ENCODE measurements around the gene DCTN3.

DCTN3 gene

GRCh38 chr9:34591248-34591916 lies 28.9 kb downstream of the DCTN3 start:
- no peaks in the 10 kb centered on the region for H3K36me3 Mint-ChIP-seq
- peaks cover 48% of the 10 kb centered on the region for H3K4me1 Mint-ChIP-seq
- no peak overlapping the region for H3K27ac Mint-ChIP-seq
- ATAC-seq: peak; percentile 81
- peaks cover 68% of the 10 kb centered on the region for H3K27me3 Mint-ChIP-seq
- peak overlapping the region; percentile 79 for H3K4me3 Mint-ChIP-seq
- H3K9me3 Mint-ChIP-seq: no peaks in the 10 kb centered on the region

- H3K27me3 Mint-ChIP-seq: peaks cover 70% of the 10 kb centered on the region
- no peaks in the 10 kb centered on the region for H3K9me3 Mint-ChIP-seq
- no peaks in the 10 kb centered on the region for H3K36me3 Mint-ChIP-seq
- H3K27ac Mint-ChIP-seq: no peak overlapping the region
- peaks cover 55% of the 10 kb centered on the region for H3K4me1 Mint-ChIP-seq
- ATAC-seq: no peak
- peak overlapping the region; percentile 79 for H3K4me3 Mint-ChIP-seq
Observed at GRCh38 chr9:34590381-34591247, 29.7 kb downstream of the DCTN3 start.

- H3K27me3 Mint-ChIP-seq: peaks cover 77% of the 10 kb centered on the region
- H3K27ac Mint-ChIP-seq: no peak within 1 kb of the TSS
- ATAC-seq: peak; percentile 4
- peak within 1 kb of the TSS; percentile 79 for H3K4me3 Mint-ChIP-seq
- H3K4me1 Mint-ChIP-seq: peaks cover 61% of the 10 kb centered on the region
- no peaks in the 10 kb centered on the region for H3K9me3 Mint-ChIP-seq
- H3K36me3 Mint-ChIP-seq: no peaks in the 10 kb centered on the region
Observed at GRCh38 chr9:34589636-34590380, 30.5 kb downstream of the DCTN3 start, which contains the start of gene CNTFR. CNTFR (minus strand) TSS chr9:34589724; CDS start chr9:34568981, 20,743 bp downstream.

GRCh38 chr9:34588671-34589635 lies 31.3 kb downstream of the DCTN3 start:
- peaks cover 61% of the 10 kb centered on the region for H3K4me1 Mint-ChIP-seq
- no peak for ATAC-seq
- H3K36me3 Mint-ChIP-seq: no peaks in the 10 kb centered on the region
- peaks cover 85% of the 10 kb centered on the region for H3K27me3 Mint-ChIP-seq
- H3K27ac Mint-ChIP-seq: no peak overlapping the region
- H3K4me3 Mint-ChIP-seq: peak overlapping the region; percentile 2
- no peaks in the 10 kb centered on the region for H3K9me3 Mint-ChIP-seq

- ATAC-seq: no peak
- no peaks in the 10 kb centered on the region for H3K9me3 Mint-ChIP-seq
- H3K36me3 Mint-ChIP-seq: no peaks in the 10 kb centered on the region
- H3K27me3 Mint-ChIP-seq: peaks cover 85% of the 10 kb centered on the region
- H3K4me3 Mint-ChIP-seq: no peak overlapping the region
- no peak overlapping the region for H3K27ac Mint-ChIP-seq
- peaks cover 49% of the 10 kb centered on the region for H3K4me1 Mint-ChIP-seq
Observed at GRCh38 chr9:34587271-34587670, 33.0 kb downstream of the DCTN3 start.

- no peaks in the 10 kb centered on the region for H3K9me3 Mint-ChIP-seq
- H3K4me3 Mint-ChIP-seq: no peak overlapping the region
- H3K27me3 Mint-ChIP-seq: peaks cover 80% of the 10 kb centered on the region
- no peak overlapping the region for H3K27ac Mint-ChIP-seq
- H3K4me1 Mint-ChIP-seq: peaks cover 37% of the 10 kb centered on the region
- H3K36me3 Mint-ChIP-seq: no peaks in the 10 kb centered on the region
- ATAC-seq: no peak
Observed at GRCh38 chr9:34585946-34586669, 34.2 kb downstream of the DCTN3 start.

GRCh38 chr9:34584970-34585369 lies 35.3 kb downstream of the DCTN3 start:
- Mint-ChIP-seq H3K9me3 (no peaks in the 10 kb centered on the region), H3K27ac (no peak overlapping the region), H3K4me1 (peaks cover 26% of the 10 kb centered on the region), H3K27me3 (peaks cover 80% of the 10 kb centered on the region), H3K4me3 (no peak overlapping the region), H3K36me3 (no peaks in the 10 kb centered on the region)
- ATAC-seq: no peak

GRCh38 chr9:34582787-34583186 lies 37.5 kb downstream of the DCTN3 start:
- Mint-ChIP-seq H3K4me3 (no peak overlapping the region), H3K4me1 (peaks cover 20% of the 10 kb centered on the region)
- ATAC-seq: no peak

GRCh38 chr9:34581318-34581717 lies 39.0 kb downstream of the DCTN3 start:
- H3K4me1 Mint-ChIP-seq: peaks cover 27% of the 10 kb centered on the region
- no peak overlapping the region for H3K4me3 Mint-ChIP-seq
- peaks cover 91% of the 10 kb centered on the region for H3K27me3 Mint-ChIP-seq
- no peak overlapping the region for H3K27ac Mint-ChIP-seq
- no peak for ATAC-seq
- H3K36me3 Mint-ChIP-seq: no peaks in the 10 kb centered on the region
- H3K9me3 Mint-ChIP-seq: no peaks in the 10 kb centered on the region

More at GRCh38 chr9:34582787-34583186, 37.5 kb downstream of the DCTN3 start:
- Mint-ChIP-seq H3K27me3 (peaks cover 80% of the 10 kb centered on the region), H3K27ac (no peak overlapping the region), H3K36me3 (no peaks in the 10 kb centered on the region), H3K9me3 (no peaks in the 10 kb centered on the region)

- Mint-ChIP-seq H3K4me1 (peaks cover 18% of the 10 kb centered on the region), H3K27ac (no peak overlapping the region), H3K4me3 (no peak overlapping the region), H3K36me3 (no peaks in the 10 kb centered on the region), H3K27me3 (peaks cover 90% of the 10 kb centered on the region), H3K9me3 (no peaks in the 10 kb centered on the region)
- no peak for ATAC-seq
Observed at GRCh38 chr9:34580358-34580757, 39.9 kb downstream of the DCTN3 start.

- ATAC-seq: no peak
- H3K27ac Mint-ChIP-seq: no peak overlapping the region
- H3K4me3 Mint-ChIP-seq: no peak overlapping the region
- no peaks in the 10 kb centered on the region for H3K36me3 Mint-ChIP-seq
- H3K27me3 Mint-ChIP-seq: peaks cover 91% of the 10 kb centered on the region
- H3K4me1 Mint-ChIP-seq: peaks cover 15% of the 10 kb centered on the region
- H3K9me3 Mint-ChIP-seq: no peaks in the 10 kb centered on the region
Observed at GRCh38 chr9:34579808-34580163, 40.5 kb downstream of the DCTN3 start.

GRCh38 chr9:34579104-34579807 lies 41.0 kb downstream of the DCTN3 start:
- Mint-ChIP-seq H3K4me3 (no peak overlapping the region), H3K4me1 (peaks cover 15% of the 10 kb centered on the region), H3K27ac (no peak overlapping the region), H3K36me3 (no peaks in the 10 kb centered on the region), H3K27me3 (peaks cover 91% of the 10 kb centered on the region), H3K9me3 (no peaks in the 10 kb centered on the region)
- no peak for ATAC-seq

- Mint-ChIP-seq H3K4me3 (peak overlapping the region; percentile 16), H3K36me3 (no peaks in the 10 kb centered on the region), H3K4me1 (peaks cover 15% of the 10 kb centered on the region), H3K9me3 (no peaks in the 10 kb centered on the region), H3K27ac (no peak overlapping the region), H3K27me3 (peaks cover 91% of the 10 kb centered on the region)
- no peak for ATAC-seq
Observed at GRCh38 chr9:34578241-34579103, 41.8 kb downstream of the DCTN3 start.

Measured in stimulated activated memory B cell treated with anti-CD40 and anti-IgM and Interleukin-4, amounts not matched to agents 10 μg/mL and 1 μg/mL and 100 μg/mL, for 72 hours (primary cell).